GM11168 (cell line): ENCODE data around the gene PODXL2.

Experiments used
- in situ Hi-C: fragments of 300-500 bp; cut with MboI; formaldehyde crosslinking; loops from one replicate; pipeline ENCODE4 v1.12.0; 2022; ENCODE audit warnings: low sequenced_read_pairs; ENCODE audit not compliant: unreplicated experiment

Gene PODXL2, protein sequence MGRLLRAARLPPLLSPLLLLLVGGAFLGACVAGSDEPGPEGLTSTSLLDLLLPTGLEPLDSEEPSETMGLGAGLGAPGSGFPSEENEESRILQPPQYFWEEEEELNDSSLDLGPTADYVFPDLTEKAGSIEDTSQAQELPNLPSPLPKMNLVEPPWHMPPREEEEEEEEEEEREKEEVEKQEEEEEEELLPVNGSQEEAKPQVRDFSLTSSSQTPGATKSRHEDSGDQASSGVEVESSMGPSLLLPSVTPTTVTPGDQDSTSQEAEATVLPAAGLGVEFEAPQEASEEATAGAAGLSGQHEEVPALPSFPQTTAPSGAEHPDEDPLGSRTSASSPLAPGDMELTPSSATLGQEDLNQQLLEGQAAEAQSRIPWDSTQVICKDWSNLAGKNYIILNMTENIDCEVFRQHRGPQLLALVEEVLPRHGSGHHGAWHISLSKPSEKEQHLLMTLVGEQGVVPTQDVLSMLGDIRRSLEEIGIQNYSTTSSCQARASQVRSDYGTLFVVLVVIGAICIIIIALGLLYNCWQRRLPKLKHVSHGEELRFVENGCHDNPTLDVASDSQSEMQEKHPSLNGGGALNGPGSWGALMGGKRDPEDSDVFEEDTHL

DNA sequence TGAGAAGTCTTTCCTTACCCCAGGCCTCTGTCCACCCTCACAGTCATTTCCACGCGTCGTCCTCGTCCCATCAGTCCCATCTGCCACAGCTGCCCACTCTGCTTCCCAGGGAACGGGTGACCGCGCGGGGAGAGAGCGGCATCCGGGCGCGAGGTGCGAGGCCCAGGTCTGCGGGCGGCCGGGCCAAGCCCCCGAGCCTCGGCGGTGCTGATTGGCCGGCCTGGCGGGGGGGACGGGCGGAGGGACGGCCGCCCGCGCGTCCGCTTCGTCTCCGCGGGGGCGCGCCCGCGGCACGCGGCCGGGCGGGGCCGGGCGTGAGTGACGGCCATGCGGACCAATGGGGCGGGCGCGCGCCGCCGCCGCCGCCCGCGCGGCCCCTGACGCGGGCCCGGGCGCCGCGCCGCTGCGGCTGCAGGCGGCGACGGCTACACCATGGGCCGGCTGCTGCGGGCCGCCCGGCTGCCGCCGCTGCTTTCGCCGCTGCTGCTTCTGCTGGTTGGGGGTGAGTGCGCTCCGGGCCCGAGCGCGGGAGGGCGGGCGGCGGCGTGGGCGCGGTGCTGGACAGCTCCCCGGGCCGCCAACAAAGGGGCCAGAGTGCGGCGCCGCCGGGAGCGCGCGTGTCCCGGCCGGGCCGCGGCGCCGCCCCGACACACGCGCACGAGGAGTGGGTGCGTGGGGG lies at the start of gene PODXL2:
PODXL2 (plus strand) TSS at position 398 of the 679 bp plus-strand sequence; CDS start at position 433, 35 bp downstream.
- in situ Hi-C loops: no loop called here

- in situ Hi-C loops: no loop called here
These were observed 48.5 kb upstream of the PODXL2 start for GRCh38 chr3:127580327-127581060.

- in situ Hi-C loops: no loop called here
These were observed 44.3 kb upstream of the PODXL2 start for GRCh38 chr3:127584734-127585133.

- in situ Hi-C loops: no loop called here
These were observed 43.7 kb upstream of the PODXL2 start for GRCh38 chr3:127585163-127585812.

DNA sequence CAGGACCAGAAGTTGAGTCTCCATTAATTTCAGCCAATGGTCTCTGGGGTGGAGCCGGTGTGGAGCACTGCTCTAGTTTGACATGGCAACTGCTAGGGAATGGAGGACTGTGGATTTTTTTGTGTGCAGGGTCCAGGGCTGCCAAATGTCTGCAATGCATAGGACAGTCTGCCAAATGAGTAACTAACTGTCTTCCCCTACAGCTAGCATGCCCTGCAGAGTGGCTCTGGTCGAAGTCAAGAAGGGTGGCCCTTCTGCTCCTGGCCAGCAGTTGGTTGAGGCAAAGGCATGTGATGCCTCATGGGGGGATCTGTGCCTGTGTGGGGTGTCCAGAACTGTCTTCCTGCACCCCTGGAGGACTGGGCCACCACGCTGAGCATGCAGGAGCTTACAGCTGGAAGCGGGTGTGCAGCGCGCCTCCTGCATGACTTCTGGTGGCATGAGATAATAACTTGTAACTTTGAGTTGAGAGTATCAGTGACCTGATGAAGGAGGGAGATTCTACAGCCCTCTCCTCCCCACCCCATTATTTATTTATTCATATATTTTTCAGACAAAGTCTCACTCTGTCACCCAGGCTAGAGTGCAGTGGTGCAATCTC lies 43.1 kb upstream of the PODXL2 start:
- in situ Hi-C loops: no loop called here

DNA sequence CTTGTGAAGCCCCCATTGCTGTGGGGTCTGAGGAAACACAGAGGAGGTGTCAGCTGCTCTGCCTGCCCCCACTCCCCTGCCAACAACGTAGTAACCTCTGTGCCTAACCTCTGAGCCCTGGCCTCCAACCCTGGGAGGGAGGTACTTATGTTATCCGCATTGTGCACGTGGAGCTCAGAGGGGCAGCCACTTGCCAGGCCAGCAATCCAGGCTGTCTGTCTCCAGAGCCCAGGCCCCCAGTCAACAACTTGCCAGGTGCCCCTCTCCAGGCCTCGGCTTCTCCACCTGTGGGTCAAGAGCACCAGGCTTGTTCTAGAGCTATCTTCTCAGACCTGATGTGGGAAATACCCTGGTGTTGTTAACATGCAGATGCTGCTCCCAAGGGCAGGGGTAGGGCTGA lies 41.1 kb upstream of the PODXL2 start:
- in situ Hi-C loops: no loop called here

GRCh38 chr3:127588806-127589577 lies 40.0 kb upstream of the PODXL2 start:
- in situ Hi-C loops: no loop called here

- in situ Hi-C loops: no loop called here
These were observed 39.2 kb upstream of the PODXL2 start for GRCh38 chr3:127589600-127590281.

GRCh38 chr3:127590282-127590592 lies 38.7 kb upstream of the PODXL2 start:
- in situ Hi-C loops: no loop called here

DNA sequence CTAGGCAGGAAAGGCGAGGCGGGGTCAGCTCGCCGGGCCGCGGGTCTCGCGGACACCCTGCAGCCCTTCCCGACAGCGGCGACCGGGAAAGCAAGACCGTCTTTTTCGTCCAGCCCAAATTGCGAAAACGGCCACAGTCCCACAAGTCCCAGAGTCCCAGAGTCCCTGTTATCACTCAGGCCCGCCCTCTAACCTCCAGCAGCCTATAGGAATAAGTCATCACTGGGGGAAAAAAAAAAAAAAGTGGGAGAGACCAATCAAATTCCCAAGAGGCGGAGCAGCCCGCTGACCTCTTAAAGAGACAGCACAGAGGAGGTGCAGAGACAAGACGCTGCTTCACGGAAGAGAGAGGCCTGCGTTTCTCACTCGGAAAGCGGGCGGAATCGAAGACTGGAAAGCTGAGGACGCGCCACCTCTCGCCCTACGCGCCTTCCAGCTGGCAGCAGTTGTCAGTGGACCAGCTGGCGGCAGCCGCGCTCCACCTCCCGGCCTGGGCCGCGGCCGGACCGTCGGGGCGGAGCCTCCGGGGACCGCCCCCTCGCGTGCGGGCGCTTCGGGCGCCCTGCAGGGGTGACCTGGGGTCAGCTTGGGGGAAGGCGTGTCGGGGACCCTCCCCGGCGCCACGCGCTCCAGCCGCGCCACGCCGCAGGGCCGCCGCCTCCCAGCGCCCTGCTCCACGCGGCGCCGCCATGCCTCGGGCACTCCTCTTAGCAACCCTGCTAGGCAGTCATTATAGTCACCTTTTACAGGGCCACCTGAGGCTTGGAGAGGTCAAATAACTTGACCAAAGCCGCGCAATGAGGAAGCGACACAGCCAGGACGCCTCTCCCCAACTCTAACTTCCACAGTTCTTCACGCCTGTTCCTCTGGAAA lies 38.2 kb upstream of the PODXL2 start, which contains the start of gene TPRA1:
TPRA1 (minus strand) TSS at position 141 of the 873 bp plus-strand sequence. CDS start 10,587 bp downstream, outside the sequence.
- in situ Hi-C loops: no loop called here

DNA sequence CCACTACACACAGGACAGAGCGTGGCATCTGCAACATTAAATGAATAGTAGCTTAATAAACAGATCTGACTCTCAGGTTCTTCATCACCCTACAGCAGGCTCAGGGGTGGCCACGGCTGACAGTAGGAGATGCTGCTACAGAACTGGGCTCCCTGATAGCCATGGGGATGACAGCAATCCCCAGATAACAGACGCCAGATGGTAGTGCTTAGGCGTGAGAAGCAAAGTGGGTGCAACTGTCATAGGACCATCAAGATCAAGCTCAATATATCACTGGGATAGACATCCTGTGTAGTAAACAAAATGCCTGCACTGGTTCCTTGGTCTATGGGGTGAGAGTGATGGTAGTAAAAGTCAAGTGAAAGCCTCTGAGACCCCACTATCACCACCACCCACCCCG lies 35.8 kb upstream of the PODXL2 start:
- in situ Hi-C loops: no loop called here

GRCh38 chr3:127595303-127595702 lies 33.7 kb upstream of the PODXL2 start:
- in situ Hi-C loops: no loop called here

DNA sequence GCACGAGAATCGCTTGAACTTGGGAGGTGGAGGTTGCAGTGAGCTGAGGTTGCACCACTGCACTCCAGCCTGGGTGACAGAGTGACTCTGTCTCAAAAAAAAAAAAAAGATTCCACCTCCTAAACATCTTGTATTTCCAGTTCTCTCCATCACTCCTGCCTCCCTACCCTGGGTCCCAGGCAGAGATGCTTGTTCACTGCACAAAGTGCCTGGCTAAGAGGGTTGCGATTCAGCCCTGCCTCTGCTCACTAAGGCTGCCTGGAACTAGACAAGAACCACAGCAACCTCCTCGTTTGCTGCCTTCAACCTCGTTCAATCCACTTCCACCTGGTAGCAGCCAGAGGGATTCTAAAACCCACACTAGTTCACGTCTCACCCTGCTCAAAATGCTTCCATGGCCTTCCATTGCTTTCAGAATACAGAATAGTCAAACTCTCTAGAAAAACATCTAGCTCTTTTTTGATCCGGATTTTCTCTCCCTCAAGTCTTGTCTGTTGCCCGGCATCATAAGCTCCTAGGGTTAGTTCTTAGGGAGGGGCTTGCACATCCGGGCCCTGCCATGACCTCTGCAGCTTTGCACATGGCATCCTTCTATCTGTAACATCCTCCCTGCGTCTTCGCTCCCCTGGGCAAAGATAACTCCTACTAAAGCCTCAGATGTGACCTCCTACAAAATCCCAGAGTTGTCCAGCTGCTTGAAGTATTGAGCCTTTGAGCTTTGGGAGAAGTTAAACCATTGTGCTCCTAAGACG lies 31.8 kb upstream of the PODXL2 start:
- in situ Hi-C loops: no loop called here

- in situ Hi-C loops: no loop called here
These were observed 30.0 kb upstream of the PODXL2 start for GRCh38 chr3:127598841-127599570.

GRCh38 chr3:127600749-127601456 lies 28.1 kb upstream of the PODXL2 start:
- in situ Hi-C loops: no loop called here

- in situ Hi-C loops: no loop called here
These were observed 24.9 kb upstream of the PODXL2 start for GRCh38 chr3:127604035-127604434.
